Liver (tissue), 3 donors: ENCODE data around the gene DDR2.

ENCODE experiments used
- CTCF ChIP-seq: fragments of 150-350 bp; IDR thresholded peaks from 2 replicates; pipeline ENCODE4 v1.5.1; 2017; ENCODE audit warnings: improper control_type of control experiment, low read depth, low read length; ENCODE audit not compliant: missing input control
- FOXA1 ChIP-seq: IDR thresholded peaks from 2 replicates; pipeline ENCODE4 v1.6.1; 2016; ENCODE audit warnings: antibody characterized with exemption
- GABPA ChIP-seq, 2 donors: IDR thresholded peaks in 1 of 2; conservative IDR thresholded peaks in 1 of 2; 2 replicates each; pipeline ENCODE4 v1.6.1; 2016; ENCODE audit warnings: antibody characterized with exemption in 2 of 2, mild to moderate bottlenecking in 1 of 2, moderate library complexity in 1 of 2
- JUND ChIP-seq, 2 donors: IDR thresholded peaks; 2 replicates each; pipeline ENCODE4 v1.6.1; 2016; ENCODE audit warnings: antibody characterized with exemption in 2 of 2
- NR2F2 ChIP-seq: IDR thresholded peaks from 2 replicates; pipeline ENCODE4 v1.6.1; 2016; ENCODE audit warnings: antibody characterized with exemption
- RAD21 ChIP-seq, 2 donors: IDR thresholded peaks; 2 replicates each; pipeline ENCODE4 v1.6.1; 2016; ENCODE audit warnings: antibody characterized with exemption in 2 of 2, mild to moderate bottlenecking in 2 of 2
- RXRA ChIP-seq, 2 donors: IDR thresholded peaks; 2 replicates each; pipeline ENCODE4 v1.6.1; 2017 to 2018; ENCODE audit warnings: antibody characterized with exemption in 2 of 2, mild to moderate bottlenecking in 1 of 2
- SP1 ChIP-seq: IDR thresholded peaks from 2 replicates; pipeline ENCODE4 v1.6.1; 2018; ENCODE audit warnings: antibody characterized with exemption, mild to moderate bottlenecking
- YY1 ChIP-seq: IDR thresholded peaks from 2 replicates; pipeline ENCODE4 v1.6.1; 2016; ENCODE audit warnings: antibody characterized with exemption, mild to moderate bottlenecking
- ZBTB33 ChIP-seq: IDR thresholded peaks from 2 replicates; pipeline ENCODE4 v1.6.1; 2016; ENCODE audit warnings: antibody characterized with exemption
- TF ChIP-seq, protein P1 (sequence below): IDR thresholded peaks from 2 replicates; pipeline ENCODE4 v1.6.1; 2016; ENCODE audit warnings: antibody characterized with exemption, mild to moderate bottlenecking
- TF ChIP-seq, protein P2 (sequence below): IDR thresholded peaks from 2 replicates; pipeline ENCODE4 v1.6.1; 2016; ENCODE audit warnings: antibody characterized with exemption
- TF ChIP-seq, protein P3 (sequence below): IDR thresholded peaks from 2 replicates; pipeline ENCODE4 v1.6.1; 2016; ENCODE audit warnings: antibody characterized with exemption
- donor health status: healthy.
- donor health status: healthy.

GRCh38 chr1:162687870-162688269, 55.6 kb downstream of the DDR2 start:
- no peak for TF ChIP-seq CTCF
- TF ChIP-seq, protein P1, sequence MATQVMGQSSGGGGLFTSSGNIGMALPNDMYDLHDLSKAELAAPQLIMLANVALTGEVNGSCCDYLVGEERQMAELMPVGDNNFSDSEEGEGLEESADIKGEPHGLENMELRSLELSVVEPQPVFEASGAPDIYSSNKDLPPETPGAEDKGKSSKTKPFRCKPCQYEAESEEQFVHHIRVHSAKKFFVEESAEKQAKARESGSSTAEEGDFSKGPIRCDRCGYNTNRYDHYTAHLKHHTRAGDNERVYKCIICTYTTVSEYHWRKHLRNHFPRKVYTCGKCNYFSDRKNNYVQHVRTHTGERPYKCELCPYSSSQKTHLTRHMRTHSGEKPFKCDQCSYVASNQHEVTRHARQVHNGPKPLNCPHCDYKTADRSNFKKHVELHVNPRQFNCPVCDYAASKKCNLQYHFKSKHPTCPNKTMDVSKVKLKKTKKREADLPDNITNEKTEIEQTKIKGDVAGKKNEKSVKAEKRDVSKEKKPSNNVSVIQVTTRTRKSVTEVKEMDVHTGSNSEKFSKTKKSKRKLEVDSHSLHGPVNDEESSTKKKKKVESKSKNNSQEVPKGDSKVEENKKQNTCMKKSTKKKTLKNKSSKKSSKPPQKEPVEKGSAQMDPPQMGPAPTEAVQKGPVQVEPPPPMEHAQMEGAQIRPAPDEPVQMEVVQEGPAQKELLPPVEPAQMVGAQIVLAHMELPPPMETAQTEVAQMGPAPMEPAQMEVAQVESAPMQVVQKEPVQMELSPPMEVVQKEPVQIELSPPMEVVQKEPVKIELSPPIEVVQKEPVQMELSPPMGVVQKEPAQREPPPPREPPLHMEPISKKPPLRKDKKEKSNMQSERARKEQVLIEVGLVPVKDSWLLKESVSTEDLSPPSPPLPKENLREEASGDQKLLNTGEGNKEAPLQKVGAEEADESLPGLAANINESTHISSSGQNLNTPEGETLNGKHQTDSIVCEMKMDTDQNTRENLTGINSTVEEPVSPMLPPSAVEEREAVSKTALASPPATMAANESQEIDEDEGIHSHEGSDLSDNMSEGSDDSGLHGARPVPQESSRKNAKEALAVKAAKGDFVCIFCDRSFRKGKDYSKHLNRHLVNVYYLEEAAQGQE, result peak; percentile 39
- TF ChIP-seq RXRA (IDR thresholded peaks at IDR 0.05), result peak; percentile 75 to 87
- TF ChIP-seq, protein P2, sequence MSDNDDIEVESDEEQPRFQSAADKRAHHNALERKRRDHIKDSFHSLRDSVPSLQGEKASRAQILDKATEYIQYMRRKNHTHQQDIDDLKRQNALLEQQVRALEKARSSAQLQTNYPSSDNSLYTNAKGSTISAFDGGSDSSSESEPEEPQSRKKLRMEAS, result peak; percentile 80
- TF ChIP-seq ZBTB33, result peak; percentile 59
- TF ChIP-seq GABPA (IDR thresholded peaks at IDR 0.05 in 1 of 2, conservative IDR thresholded peaks at IDR 0.05 in 1 of 2), result no peak
- TF ChIP-seq, protein P3, sequence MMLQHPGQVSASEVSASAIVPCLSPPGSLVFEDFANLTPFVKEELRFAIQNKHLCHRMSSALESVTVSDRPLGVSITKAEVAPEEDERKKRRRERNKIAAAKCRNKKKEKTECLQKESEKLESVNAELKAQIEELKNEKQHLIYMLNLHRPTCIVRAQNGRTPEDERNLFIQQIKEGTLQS, result peak; percentile 91
- TF ChIP-seq SP1, result peak; percentile 89
- peak; percentile 39 to 56 for TF ChIP-seq RAD21 (IDR thresholded peaks at IDR 0.05)
- peak; percentile 88 to 97 for TF ChIP-seq JUND (IDR thresholded peaks at IDR 0.05)
- TF ChIP-seq YY1, result peak; percentile 73
- TF ChIP-seq NR2F2, result no peak
- peak; percentile 15 for TF ChIP-seq FOXA1
